ENCODE data around the gene CFAP46.

Gene CFAP46

DNA sequence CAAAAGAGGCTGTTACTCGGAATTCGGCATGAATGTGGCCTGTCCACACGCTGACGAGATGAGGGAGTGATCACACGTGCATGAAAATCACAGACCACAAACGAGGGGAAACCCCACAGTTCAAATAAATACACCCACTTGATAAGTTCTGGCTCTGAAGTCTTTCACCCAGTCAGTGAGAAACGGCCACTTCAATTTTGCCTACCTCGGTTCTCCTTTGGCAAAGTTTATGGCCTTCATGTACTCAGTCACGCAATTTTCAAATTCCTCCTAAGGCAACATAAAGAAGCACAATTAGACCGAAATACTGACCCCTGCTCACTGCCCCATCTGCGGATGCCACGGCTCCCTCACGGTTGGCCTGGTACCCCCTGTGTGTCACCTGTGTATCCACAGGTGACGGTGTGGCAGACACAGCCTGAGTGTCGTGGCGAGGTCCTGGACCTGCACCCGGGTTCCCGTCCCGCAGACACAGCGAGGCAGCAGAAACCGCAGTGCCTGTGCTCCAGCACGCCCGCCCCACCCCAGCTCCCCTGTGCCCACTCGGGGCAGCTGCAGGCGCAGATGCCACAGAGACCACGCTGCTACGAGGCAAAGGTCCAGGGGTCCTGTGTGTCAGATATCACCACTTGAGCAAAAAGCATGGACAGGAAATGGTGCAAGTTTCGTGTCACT is 1.4 kb downstream of the CFAP46 start:
- Histone ChIP-seq H3K9me3 (ENCODE audit: severe bottlenecking) (no peaks in the 10 kb centered on the region), H3K27me3 (ENCODE audit: insufficient read depth, low read depth, severe bottlenecking) (no peaks in the 10 kb centered on the region), H3K4me3 (ENCODE audit: low read depth, low read length) (no peak overlapping the region), H3K36me3 (no peaks in the 10 kb centered on the region), H3K27ac (no peak overlapping the region)
- DNase-seq: no peak
- TF ChIP-seq, protein P1, sequence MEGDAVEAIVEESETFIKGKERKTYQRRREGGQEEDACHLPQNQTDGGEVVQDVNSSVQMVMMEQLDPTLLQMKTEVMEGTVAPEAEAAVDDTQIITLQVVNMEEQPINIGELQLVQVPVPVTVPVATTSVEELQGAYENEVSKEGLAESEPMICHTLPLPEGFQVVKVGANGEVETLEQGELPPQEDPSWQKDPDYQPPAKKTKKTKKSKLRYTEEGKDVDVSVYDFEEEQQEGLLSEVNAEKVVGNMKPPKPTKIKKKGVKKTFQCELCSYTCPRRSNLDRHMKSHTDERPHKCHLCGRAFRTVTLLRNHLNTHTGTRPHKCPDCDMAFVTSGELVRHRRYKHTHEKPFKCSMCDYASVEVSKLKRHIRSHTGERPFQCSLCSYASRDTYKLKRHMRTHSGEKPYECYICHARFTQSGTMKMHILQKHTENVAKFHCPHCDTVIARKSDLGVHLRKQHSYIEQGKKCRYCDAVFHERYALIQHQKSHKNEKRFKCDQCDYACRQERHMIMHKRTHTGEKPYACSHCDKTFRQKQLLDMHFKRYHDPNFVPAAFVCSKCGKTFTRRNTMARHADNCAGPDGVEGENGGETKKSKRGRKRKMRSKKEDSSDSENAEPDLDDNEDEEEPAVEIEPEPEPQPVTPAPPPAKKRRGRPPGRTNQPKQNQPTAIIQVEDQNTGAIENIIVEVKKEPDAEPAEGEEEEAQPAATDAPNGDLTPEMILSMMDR (IDR thresholded peaks at IDR 0.05; ENCODE audit: low read depth, low read length): no peak

DNA sequence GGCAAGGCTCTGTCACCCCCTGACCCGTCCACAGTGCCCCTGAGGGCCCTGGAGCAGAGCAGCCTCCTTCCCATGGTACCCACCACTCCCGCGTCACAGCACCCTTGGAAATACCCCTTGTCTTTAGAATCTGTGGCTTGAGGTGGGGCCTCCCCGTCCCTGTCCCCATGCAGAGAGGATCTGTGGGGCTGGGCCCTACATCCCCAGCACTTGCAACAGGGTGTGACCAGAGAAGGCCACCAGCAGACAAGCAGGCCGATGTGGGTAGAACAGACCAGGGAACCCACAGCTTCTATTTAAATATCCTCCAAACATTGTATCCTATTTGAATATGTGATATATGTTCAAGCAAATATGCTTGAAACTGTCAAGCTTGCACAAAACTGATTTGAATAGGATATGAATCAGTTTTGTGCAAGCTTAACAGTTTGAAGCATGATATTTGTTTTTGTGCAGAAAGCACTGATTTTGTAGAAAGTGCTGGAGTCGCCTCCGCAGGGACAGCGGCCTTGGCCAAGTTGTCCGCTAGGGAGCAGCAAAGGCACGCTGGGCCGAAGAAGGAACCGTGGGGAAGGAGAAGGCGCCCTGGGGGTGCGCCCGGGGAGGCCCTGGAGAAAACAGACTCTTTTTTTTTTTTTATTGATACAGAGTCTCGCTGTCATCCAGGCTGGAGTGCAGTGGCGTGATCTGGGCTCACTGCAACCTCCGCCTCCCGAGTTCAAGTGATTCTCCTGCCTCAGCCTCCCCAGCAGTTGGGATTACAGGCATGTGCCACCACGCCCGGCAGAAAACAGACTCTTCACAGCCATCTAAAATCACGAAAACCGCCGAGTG is 2.2 kb downstream of the CFAP46 start:
- H3K4me3 ChIP-seq (ENCODE audit: low read depth, low read length): no peak overlapping the region
- H3K9me3 ChIP-seq (ENCODE audit: severe bottlenecking): no peaks in the 10 kb centered on the region
- DNase-seq: peak; percentile 70
- TF ChIP-seq, protein P1 (IDR thresholded peaks at IDR 0.05; ENCODE audit: low read depth, low read length): peak; percentile 81
- no peaks in the 10 kb centered on the region for H3K27me3 ChIP-seq (ENCODE audit: insufficient read depth, low read depth, severe bottlenecking)
- H3K36me3 ChIP-seq: no peaks in the 10 kb centered on the region
- no peak overlapping the region for H3K27ac ChIP-seq

DNA sequence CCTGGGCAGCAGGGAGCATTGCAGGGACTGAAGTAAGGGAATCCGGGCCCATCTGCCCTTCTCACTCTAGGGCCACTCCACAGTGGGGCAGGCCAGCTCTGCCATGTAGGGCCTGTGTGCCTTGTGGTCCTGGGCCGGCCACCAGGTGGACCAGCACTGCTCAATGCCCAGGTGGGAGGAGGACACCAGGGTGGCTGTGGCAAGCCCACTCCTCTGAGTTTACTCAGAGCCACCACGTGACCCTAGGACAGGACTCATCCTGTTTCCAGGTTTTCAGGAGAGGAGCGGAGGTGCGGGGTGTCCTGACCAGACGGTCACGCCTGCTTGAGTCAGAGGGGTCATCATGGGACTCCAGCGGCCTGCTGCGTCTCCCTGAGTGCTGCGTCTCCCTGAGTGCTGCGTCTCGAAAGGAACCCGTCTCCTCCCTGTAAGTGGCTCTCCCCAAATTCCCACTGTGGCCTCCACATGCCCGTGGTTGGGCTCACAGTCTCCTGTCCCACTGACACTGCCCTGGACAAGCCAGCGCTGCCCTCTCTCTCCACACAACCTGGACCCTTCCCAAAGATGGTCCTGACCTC is 2.9 kb downstream of the CFAP46 start:
- DNase-seq: no peak
- no peaks in the 10 kb centered on the region for H3K9me3 ChIP-seq (ENCODE audit: severe bottlenecking)
- no peak overlapping the region for H3K4me3 ChIP-seq (ENCODE audit: low read depth, low read length)
- H3K27ac ChIP-seq: no peak overlapping the region
- H3K36me3 ChIP-seq: no peaks in the 10 kb centered on the region
- TF ChIP-seq, protein P1 (IDR thresholded peaks at IDR 0.05; ENCODE audit: low read depth, low read length): no peak
- H3K27me3 ChIP-seq (ENCODE audit: insufficient read depth, low read depth, severe bottlenecking): no peaks in the 10 kb centered on the region

DNA sequence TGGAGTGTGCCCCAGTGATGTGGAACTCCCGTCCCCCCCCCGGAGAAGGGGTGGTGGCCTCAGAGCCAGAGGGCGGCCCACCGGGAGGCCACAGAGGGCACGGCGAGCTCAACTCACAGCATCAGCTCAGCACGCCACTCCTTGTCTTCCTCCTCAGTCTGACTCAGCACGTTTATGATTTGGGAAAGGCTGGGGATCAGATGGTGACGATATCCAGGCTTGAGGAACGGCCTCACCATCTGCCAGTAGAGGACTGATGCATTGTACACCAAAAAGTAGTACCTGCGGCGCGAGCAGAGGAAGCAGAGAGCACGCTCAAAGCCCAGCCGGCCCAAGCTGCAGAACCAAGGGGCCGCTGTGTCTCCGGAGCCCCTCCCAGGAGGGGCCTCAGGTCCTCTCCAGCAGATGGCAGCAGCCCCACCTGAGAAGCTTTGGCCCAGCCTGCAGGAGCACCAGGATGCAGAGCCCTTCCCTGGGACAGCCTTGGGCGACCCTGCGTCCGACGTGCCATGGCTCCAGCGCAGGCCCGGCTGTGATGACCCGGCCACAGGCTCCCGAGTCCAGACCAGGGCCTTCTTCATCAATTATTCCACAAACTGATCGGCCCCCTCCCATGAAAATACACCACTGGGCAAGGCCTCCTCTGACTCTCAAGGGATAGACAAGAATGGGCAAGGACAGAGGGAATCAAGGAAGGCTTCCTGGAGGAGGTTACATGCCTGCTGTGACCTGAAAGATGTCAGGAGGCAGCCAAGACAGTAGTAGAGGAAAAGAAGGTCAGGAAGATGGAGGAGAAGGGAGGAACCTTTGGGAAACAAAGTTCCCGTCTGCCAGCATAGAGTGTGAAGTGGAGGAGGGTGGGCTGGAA is 3.7 kb downstream of the CFAP46 start:
- Histone ChIP-seq H3K9me3 (ENCODE audit: severe bottlenecking) (no peaks in the 10 kb centered on the region), H3K36me3 (no peaks in the 10 kb centered on the region), H3K4me3 (ENCODE audit: low read depth, low read length) (no peak overlapping the region), H3K27me3 (ENCODE audit: insufficient read depth, low read depth, severe bottlenecking) (no peaks in the 10 kb centered on the region), H3K27ac (no peak overlapping the region)
- TF ChIP-seq, protein P1 (IDR thresholded peaks at IDR 0.05; ENCODE audit: low read depth, low read length): peak; percentile 86
- DNase-seq: peak; percentile 77

DNA sequence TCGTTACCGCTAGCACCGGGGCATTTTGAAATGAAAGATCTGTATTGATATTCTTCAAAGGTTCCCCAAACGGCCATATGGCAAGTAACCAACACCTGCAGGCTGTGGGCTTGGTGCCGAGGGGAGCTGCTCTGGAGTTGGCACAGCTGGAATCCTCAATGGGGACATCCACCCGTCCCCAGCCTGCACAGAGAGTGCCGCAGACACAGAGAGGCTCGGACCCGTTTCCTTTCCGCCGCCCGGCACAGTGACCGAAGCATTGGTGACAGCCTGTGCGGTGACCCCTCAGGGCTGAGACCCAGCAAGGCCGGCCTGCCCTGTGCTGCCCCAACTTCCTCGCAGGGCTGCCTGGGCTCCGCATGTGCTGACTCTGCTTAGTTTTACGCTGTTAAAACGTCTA is 4.5 kb downstream of the CFAP46 start:
- Histone ChIP-seq H3K9me3 (ENCODE audit: severe bottlenecking) (no peaks in the 10 kb centered on the region), H3K4me3 (ENCODE audit: low read depth, low read length) (no peak overlapping the region), H3K27me3 (ENCODE audit: insufficient read depth, low read depth, severe bottlenecking) (no peaks in the 10 kb centered on the region), H3K36me3 (no peaks in the 10 kb centered on the region), H3K27ac (no peak overlapping the region)
- no peak for DNase-seq
- TF ChIP-seq, protein P1 (IDR thresholded peaks at IDR 0.05; ENCODE audit: low read depth, low read length): no peak
